Dermis blood vessel endothelial cell (primary cell): Measurements from ENCODE around the gene GFER. TPM values are rescaled to one million over a fixed set of nuclear protein-coding genes. Genes with fewer than 3 reads are reported as not detected.

Experiments
- DNase-seq: peaks from one replicate; pipeline ENCODE4 v3.0.0; 2010
- total RNA-seq: library from RNA; depleted of rRNA; stranded (reverse); fragments of >200 nt; gene quantifications from 2 replicates; pipeline ENCODE4 v1.2.3, GENCODE V29; 2014

The GFER gene
- total RNA-seq, 1 donor from 2014 or later: 9.0 TPM

GRCh38 chr16:1974157-1975070, 9.6 kb upstream of the GFER start:
- DNase-seq: no peak

- DNase-seq: no peak
Observed at GRCh38 chr16:1975432-1976215, 8.4 kb upstream of the GFER start.

DNA sequence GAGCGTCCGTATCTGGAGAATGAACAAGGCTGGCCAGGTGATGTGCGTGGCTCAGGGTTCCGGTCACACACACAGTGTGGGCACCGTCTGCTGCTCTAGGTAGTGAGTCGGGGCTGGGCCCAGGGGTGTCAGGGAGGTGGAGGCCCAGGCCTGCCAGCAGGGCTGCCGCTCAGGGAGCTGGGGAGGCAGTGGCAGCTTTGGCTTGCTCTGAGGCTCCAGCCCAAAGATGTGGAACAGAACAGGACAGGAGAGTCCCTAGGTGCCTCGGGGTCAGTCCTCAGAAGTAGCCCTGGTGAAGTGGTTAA, 7.8 kb upstream of the GFER start:
- no peak for DNase-seq

DNA sequence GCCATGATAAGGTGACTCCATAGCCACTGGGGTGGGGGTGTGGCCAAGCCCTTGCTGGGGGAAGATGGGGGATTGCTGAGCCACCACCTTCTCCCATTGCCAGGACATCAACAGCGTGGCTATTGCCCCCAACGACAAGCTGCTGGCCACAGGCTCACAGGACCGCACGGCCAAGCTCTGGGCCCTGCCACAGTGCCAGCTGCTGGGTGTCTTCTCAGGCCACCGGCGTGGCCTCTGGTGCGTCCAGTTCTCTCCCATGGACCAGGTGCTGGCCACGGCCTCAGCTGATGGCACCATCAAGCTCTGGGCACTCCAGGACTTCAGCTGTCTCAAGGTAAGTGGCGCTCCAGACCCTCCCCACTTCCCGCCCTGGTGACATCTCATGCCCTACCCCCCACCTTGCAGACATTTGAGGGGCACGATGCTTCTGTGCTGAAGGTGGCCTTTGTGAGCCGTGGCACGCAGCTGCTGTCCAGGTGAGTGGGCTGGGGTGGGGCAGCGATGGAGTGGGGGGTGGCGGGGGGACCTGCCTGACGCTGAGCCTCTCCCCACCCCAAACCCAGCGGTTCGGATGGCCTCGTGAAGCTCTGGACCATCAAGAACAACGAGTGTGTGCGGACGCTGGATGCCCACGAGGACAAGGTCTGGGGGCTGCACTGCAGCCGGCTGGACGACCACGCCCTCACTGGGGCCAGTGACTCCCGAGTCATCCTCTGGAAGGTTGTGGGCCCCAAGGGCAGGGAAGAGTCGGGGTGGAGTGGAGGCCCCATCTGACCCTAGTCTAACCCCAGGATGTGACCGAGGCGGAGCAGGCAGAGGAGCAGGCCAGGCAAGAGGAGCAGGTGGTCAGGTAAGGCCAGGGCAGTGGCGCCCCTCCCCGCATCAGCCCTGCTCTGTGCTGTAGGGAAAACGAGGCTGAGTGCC, 6.8 kb upstream of the GFER start:
- no peak for DNase-seq

DNA sequence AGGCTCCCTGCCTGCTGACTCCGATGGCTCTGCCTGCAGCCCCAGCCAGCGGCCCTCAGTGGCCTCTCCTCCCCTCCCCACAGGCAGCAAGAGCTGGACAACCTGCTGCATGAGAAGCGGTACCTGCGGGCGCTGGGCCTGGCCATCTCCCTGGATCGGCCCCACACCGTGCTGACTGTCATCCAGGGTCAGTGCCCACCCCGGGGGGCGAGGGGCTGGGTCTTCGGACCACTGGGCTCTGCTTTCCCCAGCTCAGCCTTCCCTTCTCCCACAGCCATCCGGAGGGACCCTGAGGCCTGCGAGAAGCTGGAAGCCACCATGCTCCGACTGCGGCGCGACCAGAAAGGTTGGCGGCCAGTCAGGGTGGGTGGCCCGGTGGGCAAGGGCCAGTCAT, 6.1 kb upstream of the GFER start:
- DNase-seq: no peak

DNA sequence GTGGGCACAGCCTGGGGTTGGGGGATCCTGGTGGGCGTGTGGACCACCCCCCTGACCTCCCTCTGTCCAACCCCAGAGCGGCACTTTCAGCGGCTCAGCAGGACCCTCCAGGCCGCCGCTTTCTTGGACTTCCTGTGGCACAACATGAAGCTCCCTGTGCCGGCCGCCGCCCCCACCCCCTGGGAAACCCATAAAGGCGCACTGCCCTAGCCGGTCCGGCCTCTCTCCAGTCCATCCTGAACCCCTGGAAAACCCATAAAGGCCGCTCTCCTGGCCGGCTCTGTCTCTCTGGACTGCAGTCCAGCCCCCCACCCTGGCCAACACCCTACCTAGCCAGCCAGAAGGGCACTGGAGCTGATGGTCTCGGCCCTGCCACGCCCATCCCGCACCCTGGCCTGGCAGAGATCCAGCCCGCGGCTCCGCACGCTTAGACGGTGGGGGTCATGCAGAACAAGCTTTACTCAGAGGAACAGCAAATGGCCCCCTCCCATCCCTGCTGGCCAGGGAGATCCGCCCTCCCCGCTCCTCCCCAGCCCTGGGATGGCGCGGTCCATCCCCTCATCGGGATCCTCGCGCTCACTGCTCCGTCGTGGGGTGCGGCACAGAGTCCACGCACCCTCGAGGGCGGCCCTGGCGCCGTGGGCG, 5.4 kb upstream of the GFER start:
- no peak for DNase-seq

GRCh38 chr16:1979271-1980029, 4.5 kb upstream of the GFER start:
- DNase-seq: no peak

- DNase-seq: no peak
Observed at GRCh38 chr16:1980030-1980769, 3.8 kb upstream of the GFER start.

- no peak for DNase-seq
Observed at GRCh38 chr16:1980770-1981087, 3.3 kb upstream of the GFER start.

DNA sequence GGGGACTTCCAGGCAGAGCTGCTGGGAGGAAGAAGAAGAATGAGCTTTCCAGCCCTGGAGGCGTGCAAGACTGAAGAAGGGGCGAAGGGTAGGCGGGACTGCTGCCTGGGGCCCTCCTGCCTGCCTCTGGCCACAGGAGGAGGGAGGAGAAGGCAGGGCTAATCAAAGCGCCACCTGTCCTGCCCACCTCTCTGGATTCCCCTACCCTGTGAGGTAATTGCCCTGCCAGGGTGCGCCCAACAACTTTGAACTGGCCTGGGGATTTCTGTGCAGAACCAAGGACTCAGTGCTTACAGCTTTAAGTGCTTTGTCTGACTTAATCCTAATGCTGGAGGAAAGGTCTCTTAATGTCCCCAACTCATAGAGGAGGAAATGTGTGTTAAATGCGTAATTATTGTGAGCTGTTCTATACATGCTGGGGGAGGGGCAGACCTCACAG, 2.6 kb upstream of the GFER start, which contains the start of gene NOXO1:
Gene NOXO1 (minus strand): TSS at position 72 of the 439 bp plus-strand sequence. CDS start 290 bp downstream, outside the sequence.
- DNase-seq: no peak

DNA sequence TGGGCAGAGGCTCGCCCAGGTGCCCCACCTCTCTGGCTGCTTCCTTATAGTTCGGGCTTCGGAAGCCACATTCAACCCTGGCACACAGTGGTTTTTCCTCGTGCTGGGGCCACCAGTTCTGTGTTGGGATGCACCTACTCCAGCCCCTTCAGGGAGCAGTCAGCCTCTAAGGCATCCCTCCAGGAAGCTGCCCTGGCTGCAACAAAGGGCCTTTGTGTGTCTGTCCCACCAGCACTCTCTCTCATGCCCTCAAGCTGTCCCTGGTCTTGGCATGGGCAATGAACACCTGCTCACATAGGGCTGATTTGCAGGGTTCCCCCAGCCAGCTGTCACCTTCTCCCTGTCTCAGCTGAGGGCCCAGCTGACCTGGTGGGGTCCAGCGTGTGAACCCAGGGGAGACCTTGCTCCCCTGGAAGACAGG, 2.0 kb upstream of the GFER start:
- DNase-seq: no peak

- no peak for DNase-seq
Observed at GRCh38 chr16:1982991-1983543, 926 bp upstream of the GFER start.

- no peak for DNase-seq
Observed at GRCh38 chr16:1984347-1985225, 593 bp downstream of the GFER start.

DNA sequence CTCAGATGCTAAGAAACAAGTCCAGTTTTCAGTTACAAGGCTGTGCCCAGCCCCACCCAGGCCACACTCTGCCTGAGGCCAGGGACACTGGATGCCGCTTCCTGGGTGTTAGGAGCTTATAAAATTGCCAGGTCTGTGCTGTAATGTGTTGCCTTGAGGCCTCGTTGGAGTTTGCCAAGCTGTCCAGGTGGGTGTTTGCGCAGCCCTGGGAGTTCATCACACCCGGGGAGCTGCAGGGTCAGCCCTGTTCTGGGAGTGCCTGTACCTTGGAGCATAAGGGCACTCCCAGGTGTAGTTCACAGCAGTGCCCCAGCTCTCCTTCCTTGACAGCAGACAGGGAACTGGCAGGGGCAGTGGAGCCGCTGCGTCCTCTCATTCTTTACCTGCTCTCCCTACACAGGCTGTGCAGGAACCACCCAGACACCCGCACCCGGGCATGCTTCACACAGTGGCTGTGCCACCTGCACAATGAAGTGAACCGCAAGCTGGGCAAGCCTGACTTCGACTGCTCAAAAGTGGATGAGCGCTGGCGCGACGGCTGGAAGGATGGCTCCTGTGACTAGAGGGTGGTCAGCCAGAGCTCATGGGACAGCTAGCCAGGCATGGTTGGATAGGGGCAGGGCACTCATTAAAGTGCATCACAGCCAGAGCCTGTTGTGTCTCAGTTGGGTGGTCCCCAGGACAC, 1.6 kb downstream of the GFER start:
- DNase-seq: no peak

DNA sequence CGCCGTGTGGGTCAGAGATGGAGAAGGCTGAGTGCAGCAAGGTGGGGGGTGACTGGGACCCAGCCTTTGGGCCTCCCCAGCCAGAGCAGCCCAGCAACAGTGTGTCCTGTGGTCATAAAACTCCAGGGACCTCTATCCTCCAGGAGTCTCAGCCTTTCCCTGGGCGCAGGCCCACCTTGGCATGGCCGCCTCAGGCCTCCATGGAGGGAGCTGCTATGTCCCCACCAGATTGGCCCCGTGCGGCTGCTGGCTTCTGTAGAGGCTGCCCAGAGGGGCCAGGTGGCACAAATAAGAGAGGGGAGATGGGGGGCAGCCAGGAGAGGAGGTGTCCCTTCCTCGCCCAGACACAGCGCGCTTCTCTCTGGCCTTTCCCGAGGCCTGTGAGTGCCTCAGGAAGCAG, 3.2 kb downstream of the GFER start:
- DNase-seq: no peak

DNA sequence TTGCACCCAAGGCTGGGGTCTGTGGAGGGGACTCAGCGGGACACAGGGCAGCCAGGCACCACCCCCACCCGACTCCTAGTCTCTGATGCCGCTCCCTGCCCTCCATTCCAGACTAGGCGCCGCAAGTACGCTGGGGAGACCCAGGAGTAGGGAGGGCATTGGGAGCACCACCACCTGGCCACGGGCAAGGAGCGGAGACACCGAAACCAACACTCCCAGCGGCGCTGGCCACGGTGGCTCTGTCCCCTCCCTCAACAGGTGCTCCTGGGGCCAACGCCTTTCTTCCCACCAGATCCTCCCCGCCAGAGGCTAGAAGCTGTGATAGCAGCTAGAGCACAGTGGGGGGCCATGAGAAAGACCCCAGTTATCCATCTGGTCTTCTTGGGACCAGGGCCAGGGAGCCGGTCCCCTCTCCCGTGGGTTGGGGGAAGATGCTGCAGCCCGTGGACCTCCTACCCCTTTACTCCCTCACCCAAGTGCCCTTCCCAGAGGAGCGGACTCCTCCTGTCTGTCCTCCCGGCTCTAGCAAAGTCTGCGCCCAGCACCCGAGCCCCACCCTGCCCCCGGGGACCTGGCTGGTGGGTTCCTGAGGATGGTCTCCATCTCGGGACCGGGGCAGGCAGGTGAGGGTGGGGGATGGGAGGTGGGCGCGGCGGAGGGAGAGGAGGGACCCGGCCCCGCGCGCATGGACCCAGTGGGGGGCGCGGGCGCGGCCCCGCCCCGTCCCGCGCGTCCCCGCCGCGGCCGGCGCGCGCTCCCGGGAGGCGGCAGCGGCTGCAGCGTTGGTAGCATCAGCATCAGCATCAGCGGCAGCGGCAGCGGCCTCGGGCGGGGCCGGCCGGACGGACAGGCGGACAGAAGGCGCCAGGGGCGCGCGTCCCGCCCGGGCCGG, 5.5 kb downstream of the GFER start, which contains the start of gene SYNGR3:
Gene SYNGR3 (plus strand): TSS at position 762 of the 892 bp plus-strand sequence. CDS start 133 bp downstream, outside the sequence.
- DNase-seq: no peak

- no peak for DNase-seq
Observed at GRCh38 chr16:1990101-1990350, 6.0 kb downstream of the GFER start.
